ENCODE data around the gene HSD17B14.

HSD17B14 gene

GRCh38 chr19:48868114-48868886, 32.0 kb upstream of the HSD17B14 start, which contains the start of gene PLEKHA4:
PLEKHA4 (minus strand) TSS chr19:48868617; CDS start chr19:48867620, 997 bp downstream.
- TF ChIP-seq GATA2 (IDR thresholded peaks at IDR 0.05; ENCODE audit: low read depth, low read length) (no peak), GATA3 (IDR thresholded peaks at IDR 0.05; ENCODE audit: low read depth, low read length) (no peak)

- TF ChIP-seq GATA3 (IDR thresholded peaks at IDR 0.05; ENCODE audit: low read depth, low read length) (no peak), GATA2 (IDR thresholded peaks at IDR 0.05; ENCODE audit: low read depth, low read length) (no peak)
Observed at GRCh38 chr19:48867746-48868113, 31.4 kb upstream of the HSD17B14 start.

GRCh38 chr19:48867123-48867745, 30.9 kb upstream of the HSD17B14 start:
- no peak for TF ChIP-seq GATA3 (IDR thresholded peaks at IDR 0.05; ENCODE audit: low read depth, low read length)
- TF ChIP-seq GATA2 (IDR thresholded peaks at IDR 0.05; ENCODE audit: low read depth, low read length): no peak

GRCh38 chr19:48866692-48867091, 30.4 kb upstream of the HSD17B14 start:
- TF ChIP-seq GATA2 (IDR thresholded peaks at IDR 0.05; ENCODE audit: low read depth, low read length) (no peak), GATA3 (IDR thresholded peaks at IDR 0.05; ENCODE audit: low read depth, low read length) (no peak)

- TF ChIP-seq GATA3 (IDR thresholded peaks at IDR 0.05; ENCODE audit: low read depth, low read length): no peak
- TF ChIP-seq GATA2 (IDR thresholded peaks at IDR 0.05; ENCODE audit: low read depth, low read length): no peak
Observed at GRCh38 chr19:48862827-48863226, 26.5 kb upstream of the HSD17B14 start.

- TF ChIP-seq GATA2 (IDR thresholded peaks at IDR 0.05; ENCODE audit: low read depth, low read length): no peak
- TF ChIP-seq GATA3 (IDR thresholded peaks at IDR 0.05; ENCODE audit: low read depth, low read length): no peak
Observed at GRCh38 chr19:48861313-48861712, 25.0 kb upstream of the HSD17B14 start.

- no peak for TF ChIP-seq GATA3 (IDR thresholded peaks at IDR 0.05; ENCODE audit: low read depth, low read length)
- no peak for TF ChIP-seq GATA2 (IDR thresholded peaks at IDR 0.05; ENCODE audit: low read depth, low read length)
Observed at GRCh38 chr19:48859711-48860572, 23.7 kb upstream of the HSD17B14 start.

- TF ChIP-seq GATA2 (IDR thresholded peaks at IDR 0.05; ENCODE audit: low read depth, low read length): no peak
- TF ChIP-seq GATA3 (IDR thresholded peaks at IDR 0.05; ENCODE audit: low read depth, low read length): no peak
Observed at GRCh38 chr19:48858984-48859710, 22.9 kb upstream of the HSD17B14 start.

GRCh38 chr19:48856921-48857320, 20.6 kb upstream of the HSD17B14 start:
- TF ChIP-seq GATA2 (IDR thresholded peaks at IDR 0.05; ENCODE audit: low read depth, low read length): no peak
- TF ChIP-seq GATA3 (IDR thresholded peaks at IDR 0.05; ENCODE audit: low read depth, low read length): no peak

- no peak for TF ChIP-seq GATA2 (IDR thresholded peaks at IDR 0.05; ENCODE audit: low read depth, low read length)
- TF ChIP-seq GATA3 (IDR thresholded peaks at IDR 0.05; ENCODE audit: low read depth, low read length): no peak
Observed at GRCh38 chr19:48854103-48854502, 17.8 kb upstream of the HSD17B14 start.

GRCh38 chr19:48853483-48853882, 17.2 kb upstream of the HSD17B14 start:
- TF ChIP-seq GATA3 (IDR thresholded peaks at IDR 0.05; ENCODE audit: low read depth, low read length): no peak
- no peak for TF ChIP-seq GATA2 (IDR thresholded peaks at IDR 0.05; ENCODE audit: low read depth, low read length)

- TF ChIP-seq GATA3 (IDR thresholded peaks at IDR 0.05; ENCODE audit: low read depth, low read length): no peak
- TF ChIP-seq GATA2 (IDR thresholded peaks at IDR 0.05; ENCODE audit: low read depth, low read length): no peak
Observed at GRCh38 chr19:48852292-48852691, 16.0 kb upstream of the HSD17B14 start.

- no peak for TF ChIP-seq GATA3 (IDR thresholded peaks at IDR 0.05; ENCODE audit: low read depth, low read length)
- no peak for TF ChIP-seq GATA2 (IDR thresholded peaks at IDR 0.05; ENCODE audit: low read depth, low read length)
Observed at GRCh38 chr19:48845384-48845783, 9.1 kb upstream of the HSD17B14 start.

- TF ChIP-seq GATA3 (IDR thresholded peaks at IDR 0.05; ENCODE audit: low read depth, low read length): no peak
- TF ChIP-seq GATA2 (IDR thresholded peaks at IDR 0.05; ENCODE audit: low read depth, low read length): no peak
Observed at GRCh38 chr19:48844472-48844871, 8.2 kb upstream of the HSD17B14 start.
